GM12878 (cell line): ENCODE results near the gene CYSTM1. TPM values are rescaled to one million over a fixed set of nuclear protein-coding genes. Genes with fewer than 3 reads are reported as not detected.

Experiments used
- ATAC-seq: fragments of 200-7000 bp; cut with Tn5 transposase; 3 replicates; pipeline ENCODE4 v1.9.1; 2020; ENCODE audit warnings: mild to moderate bottlenecking, moderate library complexity
- BruUV-seq: library from RNA; stranded (reverse); fragments of 400-500 nt; replicated peaks from 2 replicates; lab custom pipeline; 2021; lab: Mats Ljungman, UMichigan
- CTCF ChIA-PET: fragments of 300-600 bp; sonication (Branson Sonifier 250); formaldehyde crosslinking; extraction: SDS; loops from one replicate; lab custom pipeline; 2021; ENCODE audit warnings: inconsistent platforms; lab: Yijun Ruan, JAX
- POLR2A ChIA-PET: fragments of 350-600 bp; formaldehyde crosslinking; extraction: SDS; loops from one replicate; lab custom pipeline; 2021; ENCODE audit warnings: inconsistent platforms; lab: Charles Lee
- RAD21 ChIA-PET: fragments of 300-600 bp; sonication (Branson Sonifier 250); formaldehyde crosslinking; loops from one replicate; lab custom pipeline; 2023; ENCODE audit warnings: antibody characterized with exemption; ENCODE audit not compliant: unreplicated experiment; lab: Charles Lee
- SMC1A ChIA-PET: fragments of 300-600 bp; sonication (Branson Sonifier 250); formaldehyde crosslinking; loops from one replicate; lab custom pipeline; 2023; ENCODE audit not compliant: unreplicated experiment, uncharacterized antibody; lab: Charles Lee
- DNase-seq: peaks from one replicate; pipeline ENCODE4 v3.0.0-alpha.2; 2011; ENCODE audit warnings: low read depth, low spot score
- FAIRE-seq: peaks from 3 replicates; lab custom pipeline; 2011; peaks lifted over from hg19 to GRCh38; lab: Jason Lieb, UNC
- H2AFZ ChIP-seq: 2 replicates; pipeline ENCODE4 v1.6.0; 2011; ENCODE audit warnings: low read depth, low read length, control low read depth; ENCODE audit not compliant: control insufficient read depth
- H3K27ac ChIP-seq: 2 replicates; pipeline ENCODE4 v1.5.1; 2011; ENCODE audit warnings: control low read depth; ENCODE audit not compliant: control insufficient read depth, insufficient read depth
- H3K27me3 ChIP-seq, 2 experiments: replicated peaks in 1 of 2; 2 replicates each; pipeline versions ENCODE4 v1.6.0 to v1.6.1; 2011; ENCODE audit warnings: low read length in 1 of 2; ENCODE audit not compliant: control insufficient read depth in 2 of 2, insufficient read depth in 2 of 2
- H3K36me3 ChIP-seq, 2 experiments: 2 replicates each; pipeline ENCODE4 v1.5.1; 2011; ENCODE audit warnings: low read length in 1 of 2; ENCODE audit not compliant: control insufficient read depth in 2 of 2, insufficient read depth in 2 of 2
- H3K4me1 ChIP-seq: 2 replicates; pipeline ENCODE4 v1.6.1; 2011; ENCODE audit warnings: mild to moderate bottlenecking, low read length, moderate library complexity, mixed read lengths; ENCODE audit not compliant: control insufficient read depth, insufficient read depth
- H3K4me2 ChIP-seq: 2 replicates; pipeline ENCODE4 v1.6.0; 2011; ENCODE audit warnings: control low read depth; ENCODE audit not compliant: control insufficient read depth, insufficient read depth
- H3K4me3 ChIP-seq: fragments of 200-600 bp; sonication (generic); 2 replicates; pipeline ENCODE4 v1.5.1; 2016
- H3K79me2 ChIP-seq: 2 replicates; pipeline ENCODE4 v1.6.0; 2011; ENCODE audit warnings: low read length; ENCODE audit not compliant: control insufficient read depth, insufficient read depth
- H3K9ac ChIP-seq: 2 replicates; pipeline ENCODE4 v1.8.0; 2011; ENCODE audit warnings: low read length, control low read depth, mixed read lengths; ENCODE audit not compliant: control insufficient read depth, insufficient read depth
- H3K9me3 ChIP-seq: replicated peaks from 3 replicates; pipeline ENCODE4 v1.5.1; 2011; ENCODE audit warnings: mild to moderate bottlenecking, low read length; ENCODE audit not compliant: control insufficient read depth, insufficient read depth
- H4K20me1 ChIP-seq: 2 replicates; pipeline ENCODE4 v1.6.0; 2011; ENCODE audit not compliant: control insufficient read depth, insufficient read depth
- CBX5 ChIP-seq: sonication (generic); IDR thresholded peaks from 2 replicates; pipeline ENCODE4 v1.6.1; 2016; ENCODE audit warnings: low read depth, moderate library complexity, mild to moderate bottlenecking, inconsistent platforms
- CEBPB ChIP-seq, 2 experiments: fragments of 150-350 bp in 1 of 2; IDR thresholded peaks; 2 replicates each; pipeline ENCODE4 v1.6.1; 2012 to 2014; ENCODE audit warnings: low read depth in 2 of 2, low read length in 2 of 2, borderline replicate concordance in 1 of 2, inconsistent platforms in 1 of 2
- DPF2 ChIP-seq: fragments of 450-650 bp; IDR thresholded peaks from 2 replicates; pipeline ENCODE4 v1.6.1; 2017; ENCODE audit warnings: mild to moderate bottlenecking
- IKZF2 ChIP-seq, 2 experiments: fragments of 450-650 bp; IDR thresholded peaks; 2 replicates each; pipeline ENCODE4 v1.6.1; 2017; ENCODE audit warnings: mild to moderate bottlenecking in 2 of 2, moderate library complexity in 2 of 2
- JUNB ChIP-seq: IDR thresholded peaks from 2 replicates; pipeline ENCODE4 v1.6.1; 2016; ENCODE audit warnings: antibody characterized with exemption, mild to moderate bottlenecking
- MXI1 ChIP-seq: fragments of 150-350 bp; IDR thresholded peaks from 2 replicates; pipeline ENCODE4 v1.6.1; 2011; ENCODE audit warnings: low read depth, mild to moderate bottlenecking, inconsistent platforms, low read length, improper control_type of control experiment
- POLR2AphosphoS2 ChIP-seq: IDR thresholded peaks from 2 replicates; pipeline ENCODE4 v1.6.1; 2011; ENCODE audit warnings: low read depth, mild to moderate bottlenecking, low read length, improper control_type of control experiment, moderate library complexity
- SRF ChIP-seq, 2 experiments: IDR thresholded peaks; 2 replicates each; pipeline ENCODE4 v1.6.1; 2011; ENCODE audit warnings: low read depth in 2 of 2, low read length in 2 of 2, mild to moderate bottlenecking in 1 of 2, moderate library complexity in 1 of 2
- WGBS: methylation state at CpG from one replicate; pipeline ENCODE4 v1.1.6; 2016; ENCODE audit warnings: low lambda C conversion rate; ENCODE audit not compliant: insufficient replicate concordance, insufficient coverage; ENCODE audit errors: missing lambda C conversion rate; 5-methylcytosine and 5-hydroxymethylcytosine counted together
- in situ Hi-C: fragments of 300-500 bp; cut with MboI; formaldehyde crosslinking; loops from 9 replicates; pipeline ENCODE4 v1.14.3; 2018; ENCODE audit warnings: mixed read lengths
- intact Hi-C: fragments of 100-400 bp; cut with micrococcal nuclease; formaldehyde crosslinking; loops from one replicate; pipeline ENCODE4 v1.14.2; 2022; ENCODE audit not compliant: unreplicated experiment
- polyA plus RNA-seq, 11 experiments: library from polyadenylated mRNA; depleted of rRNA in 4 of 11; unstranded in 6 of 11; stranded (reverse) in 5 of 11; fragments of >200 nt; fragmentation: Nextera tagmentation in 4 of 11; fragmentation: Illumina TruSeq in 1 of 11; extraction: Ambion mirVana in 4 of 11; extraction: Trizol in 1 of 11; gene quantifications; 1 replicate in 1 of 11; 2 replicates in 10 of 11; pipeline versions ENCODE4 v1.2.1 to v1.2.3, GENCODE V29; 2011 to 2016; ENCODE audit warnings: inconsistent platforms in 2 of 11, missing spikeins in 2 of 11, low read depth in 1 of 11
- total RNA-seq, 4 experiments: library from RNA; depleted of rRNA in 3 of 4; stranded (reverse); fragments of >200 nt in 3 of 4; fragmentation: Illumina TruSeq in 1 of 4; extraction: Trizol in 1 of 4; gene quantifications; 2 replicates each; pipeline versions ENCODE4 v1.2.1 to v1.2.3, GENCODE V29; 2013 to 2021
- TF ChIP-seq, protein P1 (sequence below): IDR thresholded peaks from 2 replicates; pipeline ENCODE4 v1.6.1; 2011; ENCODE audit warnings: borderline replicate concordance, low read depth, mild to moderate bottlenecking, moderate library complexity, mixed read lengths, low read length; ENCODE audit not compliant: insufficient read depth; ENCODE audit errors: extremely low read length
- TF ChIP-seq, protein P2 (sequence below): IDR thresholded peaks from 2 replicates; pipeline ENCODE4 v1.6.1; 2012; ENCODE audit warnings: improper control_type of control experiment, low read depth, low read length; ENCODE audit not compliant: insufficient replicate concordance

The CYSTM1 gene
- total and polyA plus RNA-seq, 10 of the 15 experiments (the other 5 are each of a cell fraction or from before 2014, with no cell fraction given) = 52.7 to 261 (median 98.7) TPM

DNA sequence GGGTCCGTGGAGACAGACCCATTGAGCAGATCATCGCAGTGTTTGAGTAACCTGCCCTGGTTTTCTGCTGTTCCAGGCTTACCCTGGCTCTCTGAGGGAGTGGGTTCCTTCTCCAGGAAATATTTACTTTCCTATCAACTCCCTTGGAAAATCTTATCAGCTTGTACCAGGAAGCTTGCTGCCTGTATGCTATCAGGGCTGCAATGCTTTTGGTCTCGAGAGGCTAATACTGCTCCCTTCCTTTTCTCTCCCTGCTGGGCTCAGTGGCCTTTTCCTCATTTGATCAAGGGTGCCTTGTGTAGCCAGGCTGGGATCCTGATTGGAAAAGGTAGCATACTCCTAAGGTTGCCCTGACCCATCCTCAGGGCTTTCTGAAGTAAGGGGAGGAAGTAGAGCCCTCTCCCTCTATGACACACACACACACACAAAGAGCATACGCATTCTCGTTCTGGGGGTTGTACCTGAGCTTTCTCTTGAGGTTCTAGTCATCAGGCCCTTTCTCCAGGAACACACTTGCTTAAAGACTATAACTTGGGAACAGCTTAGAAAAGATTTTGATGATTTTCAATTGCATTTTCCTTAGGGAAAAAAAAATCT is 41.6 kb downstream of the CYSTM1 start:
- ChIA-PET POLR2A (interaction anchor here (1.0 to 1.1 kb wide), 2 partner anchors 9 to 37 kb away, joined by 3 read pairs; no protein-coding TSS in a partner anchor), RAD21 (no interaction called here), CTCF (interaction anchor here (0.9 to 5.3 kb wide), 6 partner anchors 10 to 135 kb away, joined by 3 to 17 read pairs (median 4); no protein-coding TSS in a partner anchor)
- Histone ChIP-seq H2AFZ (no peak overlapping the region), H3K79me2 (no peaks in the 10 kb centered on the region; the same call in 1 of the 2 replicates), H3K36me3 (no peaks in the 10 kb centered on the region; a peak in 1 of 4 replicates), H4K20me1 (no peaks in the 10 kb centered on the region), H3K4me3 (no peak overlapping the region), H3K27ac (no peak overlapping the region), H3K9ac (no peak overlapping the region), H3K27me3 (no peaks in the 10 kb centered on the region), H3K9me3 (no peaks in the 10 kb centered on the region), H3K4me2 (no peak overlapping the region)
- 80% methylated on average over 5 of the region's 5 CpGs for WGBS
- intact Hi-C loops = no loop called here
- FAIRE-seq (no peak), DNase-seq (no peak), ATAC-seq (no peak)
- TF ChIP-seq, protein P1, sequence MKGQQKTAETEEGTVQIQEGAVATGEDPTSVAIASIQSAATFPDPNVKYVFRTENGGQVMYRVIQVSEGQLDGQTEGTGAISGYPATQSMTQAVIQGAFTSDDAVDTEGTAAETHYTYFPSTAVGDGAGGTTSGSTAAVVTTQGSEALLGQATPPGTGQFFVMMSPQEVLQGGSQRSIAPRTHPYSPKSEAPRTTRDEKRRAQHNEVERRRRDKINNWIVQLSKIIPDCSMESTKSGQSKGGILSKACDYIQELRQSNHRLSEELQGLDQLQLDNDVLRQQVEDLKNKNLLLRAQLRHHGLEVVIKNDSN = no peak
- TF ChIP-seq MXI1 = no peak
- no peak for TF ChIP-seq IKZF2 (IDR thresholded peaks at IDR 0.05)
- no peak for TF ChIP-seq DPF2
- no peak for TF ChIP-seq SRF (IDR thresholded peaks at IDR 0.05; ENCODE audit: low read depth in 2 of 2, low read length in 2 of 2)
- no peak for TF ChIP-seq CBX5
- no peak for TF ChIP-seq POLR2AphosphoS2
- TF ChIP-seq, protein P2, sequence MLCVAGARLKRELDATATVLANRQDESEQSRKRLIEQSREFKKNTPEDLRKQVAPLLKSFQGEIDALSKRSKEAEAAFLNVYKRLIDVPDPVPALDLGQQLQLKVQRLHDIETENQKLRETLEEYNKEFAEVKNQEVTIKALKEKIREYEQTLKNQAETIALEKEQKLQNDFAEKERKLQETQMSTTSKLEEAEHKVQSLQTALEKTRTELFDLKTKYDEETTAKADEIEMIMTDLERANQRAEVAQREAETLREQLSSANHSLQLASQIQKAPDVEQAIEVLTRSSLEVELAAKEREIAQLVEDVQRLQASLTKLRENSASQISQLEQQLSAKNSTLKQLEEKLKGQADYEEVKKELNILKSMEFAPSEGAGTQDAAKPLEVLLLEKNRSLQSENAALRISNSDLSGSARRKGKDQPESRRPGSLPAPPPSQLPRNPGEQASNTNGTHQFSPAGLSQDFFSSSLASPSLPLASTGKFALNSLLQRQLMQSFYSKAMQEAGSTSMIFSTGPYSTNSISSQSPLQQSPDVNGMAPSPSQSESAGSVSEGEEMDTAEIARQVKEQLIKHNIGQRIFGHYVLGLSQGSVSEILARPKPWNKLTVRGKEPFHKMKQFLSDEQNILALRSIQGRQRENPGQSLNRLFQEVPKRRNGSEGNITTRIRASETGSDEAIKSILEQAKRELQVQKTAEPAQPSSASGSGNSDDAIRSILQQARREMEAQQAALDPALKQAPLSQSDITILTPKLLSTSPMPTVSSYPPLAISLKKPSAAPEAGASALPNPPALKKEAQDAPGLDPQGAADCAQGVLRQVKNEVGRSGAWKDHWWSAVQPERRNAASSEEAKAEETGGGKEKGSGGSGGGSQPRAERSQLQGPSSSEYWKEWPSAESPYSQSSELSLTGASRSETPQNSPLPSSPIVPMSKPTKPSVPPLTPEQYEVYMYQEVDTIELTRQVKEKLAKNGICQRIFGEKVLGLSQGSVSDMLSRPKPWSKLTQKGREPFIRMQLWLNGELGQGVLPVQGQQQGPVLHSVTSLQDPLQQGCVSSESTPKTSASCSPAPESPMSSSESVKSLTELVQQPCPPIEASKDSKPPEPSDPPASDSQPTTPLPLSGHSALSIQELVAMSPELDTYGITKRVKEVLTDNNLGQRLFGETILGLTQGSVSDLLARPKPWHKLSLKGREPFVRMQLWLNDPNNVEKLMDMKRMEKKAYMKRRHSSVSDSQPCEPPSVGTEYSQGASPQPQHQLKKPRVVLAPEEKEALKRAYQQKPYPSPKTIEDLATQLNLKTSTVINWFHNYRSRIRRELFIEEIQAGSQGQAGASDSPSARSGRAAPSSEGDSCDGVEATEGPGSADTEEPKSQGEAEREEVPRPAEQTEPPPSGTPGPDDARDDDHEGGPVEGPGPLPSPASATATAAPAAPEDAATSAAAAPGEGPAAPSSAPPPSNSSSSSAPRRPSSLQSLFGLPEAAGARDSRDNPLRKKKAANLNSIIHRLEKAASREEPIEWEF = no peak
- no peak for TF ChIP-seq JUNB
- TF ChIP-seq CEBPB (IDR thresholded peaks at IDR 0.05; ENCODE audit: borderline replicate concordance in 1 of 2, low read depth in 2 of 2, low read length in 2 of 2) = no peak
- TF ChIP-seq, all 136 proteins: peak for 0
- in situ Hi-C loops = no loop called here
- no TSS peak for BruUV-seq
- H3K4me1 ChIP-seq = peaks cover 23% of the 10 kb centered on the region
- SMC1A ChIA-PET = interaction anchor here (1.0 to 2.5 kb wide), 4 partner anchors 10 to 36 kb away, joined by 3 to 11 read pairs (median 6); no protein-coding TSS in a partner anchor
